ENCODE data around the gene TXNDC15. TPM values are rescaled to one million over a fixed set of nuclear protein-coding genes. Genes with fewer than 3 reads are reported as not detected.
A peak's percentile ranks its signal among the peaks of the same experiment; 100 is the strongest.

Gene TXNDC15
- total and polyA plus RNA-seq, 2 of the 13 experiments (the other 11 are each of a cell fraction or from before 2014, with no cell fraction given) = 22.2 to 49.9 TPM

DNA sequence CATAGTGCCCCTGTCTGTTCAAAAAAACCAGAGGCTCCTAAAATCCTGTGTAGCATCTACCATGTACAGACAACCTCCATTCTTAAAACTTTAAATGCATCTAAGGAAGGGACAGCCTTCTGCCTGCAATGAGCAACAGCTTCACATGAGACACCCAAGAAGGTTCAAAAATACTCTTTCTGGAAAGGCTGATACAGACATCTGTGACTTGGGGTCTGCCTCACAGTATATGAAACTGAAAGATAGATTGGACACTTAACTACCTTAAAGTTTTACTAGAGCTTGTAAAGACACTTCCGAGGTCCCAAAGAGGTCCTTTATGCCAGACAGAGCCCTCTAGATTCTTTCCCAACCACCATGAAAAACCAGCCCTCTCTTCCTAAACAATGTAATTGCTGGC is 65.3 kb downstream of the TXNDC15 start (continued):
- TF ChIP-seq, protein P1, sequence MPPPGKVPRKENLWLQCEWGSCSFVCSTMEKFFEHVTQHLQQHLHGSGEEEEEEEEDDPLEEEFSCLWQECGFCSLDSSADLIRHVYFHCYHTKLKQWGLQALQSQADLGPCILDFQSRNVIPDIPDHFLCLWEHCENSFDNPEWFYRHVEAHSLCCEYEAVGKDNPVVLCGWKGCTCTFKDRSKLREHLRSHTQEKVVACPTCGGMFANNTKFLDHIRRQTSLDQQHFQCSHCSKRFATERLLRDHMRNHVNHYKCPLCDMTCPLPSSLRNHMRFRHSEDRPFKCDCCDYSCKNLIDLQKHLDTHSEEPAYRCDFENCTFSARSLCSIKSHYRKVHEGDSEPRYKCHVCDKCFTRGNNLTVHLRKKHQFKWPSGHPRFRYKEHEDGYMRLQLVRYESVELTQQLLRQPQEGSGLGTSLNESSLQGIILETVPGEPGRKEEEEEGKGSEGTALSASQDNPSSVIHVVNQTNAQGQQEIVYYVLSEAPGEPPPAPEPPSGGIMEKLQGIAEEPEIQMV (CRISPR knock-in tag; IDR thresholded peaks at IDR 0.05; ENCODE audit: low read depth) = no peak

DNA sequence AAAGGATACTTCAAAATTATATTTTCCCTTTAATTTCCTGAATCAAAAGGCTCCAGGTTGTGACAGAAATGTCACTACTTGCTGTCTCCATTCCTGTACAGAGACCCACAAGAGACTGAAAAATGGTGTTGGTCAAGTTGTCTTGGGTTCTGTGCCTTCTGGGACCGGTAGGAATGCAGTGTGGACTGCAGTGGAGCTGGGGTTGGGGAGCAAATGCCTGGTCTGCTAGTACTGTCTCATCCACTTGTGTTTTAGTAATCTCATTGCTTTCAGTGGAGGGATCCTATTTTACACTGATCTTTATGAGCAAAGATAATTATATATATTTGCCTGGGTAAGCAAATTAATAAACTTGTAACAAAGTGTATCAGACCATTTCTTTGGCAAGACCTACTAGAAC is 69.4 kb downstream of the TXNDC15 start:
- in situ Hi-C loops (cut with HindIII; ENCODE audit: extremely low pct_ligation_motif_present, low pct_unique_long_range_greater_than_20kb) (no loop called here), intact Hi-C loops (cut with micrococcal nuclease; ENCODE audit: unreplicated experiment) (no loop called here)
- Histone ChIP-seq H3K9ac (ENCODE audit: insufficient read depth, low read depth, low read length) (no peak overlapping the region), H3K36me3 (replicated peaks in 1 of 2; ENCODE audit: control insufficient read depth in 1 of 2, insufficient read depth in 2 of 2, low read length in 2 of 2) (no peaks in the 10 kb centered on the region), H3K4me3 (replicated peaks in 1 of 3; ENCODE audit: insufficient read depth in 1 of 3, low read depth in 2 of 3, low read length in 3 of 3) (no peak overlapping the region), H3K9me3 (ENCODE audit: low read length) (no peaks in the 10 kb centered on the region), H3K4me1 (ENCODE audit: insufficient read depth, low read length) (peaks cover 12% of the 10 kb centered on the region), H3K27ac (ENCODE audit: extremely low read length, insufficient read depth, low read length) (no peak overlapping the region), H2AFZ (ENCODE audit: low read length) (no peak overlapping the region), H3K4me2 (ENCODE audit: low read depth, low read length) (no peak overlapping the region), H4K20me1 (ENCODE audit: insufficient read depth, low read length) (no peaks in the 10 kb centered on the region), H3K79me2 (ENCODE audit: insufficient read depth, low read length) (no peaks in the 10 kb centered on the region), H3K27me3 (ENCODE audit: control insufficient read depth in 1 of 2, insufficient read depth in 2 of 2, low read length in 2 of 2) (no peaks in the 10 kb centered on the region)
- WGBS (ENCODE audit: low lambda C conversion rate) = 80% methylated on average over 1 of the region's 1 CpG
- ChIA-PET CTCF (ENCODE audit: low intra/inter-chr PET ratio, low total read pairs) (no interaction called here), POLR2A (no interaction called here)
- FAIRE-seq = no peak
- no peak; the same call in 2 of the 3 replicates for ATAC-seq
- TF ChIP-seq MAFK (conservative IDR thresholded peaks at IDR 0.05 in 1 of 2, IDR thresholded peaks at IDR 0.05 in 1 of 2; ENCODE audit: low read length in 2 of 2) (0 out of 4 replicates have a peak, but pooled peaks of 1 of the 2 experiments have one; percentile 10), ZC3H4 (CRISPR knock-in tag; IDR thresholded peaks at IDR 0.05; ENCODE audit: borderline replicate concordance) (no peak)
- no peak for DNase-seq (ENCODE audit: low spot score)
- no TSS peak for BruUV-seq (replicated peaks)

DNA sequence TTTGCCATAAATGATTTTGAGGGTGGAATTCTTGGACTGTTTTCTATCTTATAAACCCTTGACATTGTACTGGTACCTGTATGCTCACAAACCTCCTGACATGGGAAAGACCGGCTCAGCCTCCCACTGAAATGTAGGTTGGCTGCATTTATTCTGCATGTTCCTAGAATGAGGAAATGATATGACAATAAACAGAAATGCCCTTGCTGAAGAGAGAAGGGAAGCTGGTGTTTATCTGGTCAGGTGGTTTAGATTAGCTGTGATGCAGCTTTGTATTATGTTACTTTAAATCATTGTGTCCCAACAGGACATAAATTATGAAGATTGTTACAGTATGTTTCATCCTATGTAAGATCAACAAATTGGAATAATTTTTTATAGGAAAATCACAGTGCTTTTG is 70.5 kb downstream of the TXNDC15 start:
- ChIA-PET CTCF (ENCODE audit: low intra/inter-chr PET ratio, low total read pairs) (no interaction called here), POLR2A (no interaction called here)
- no peaks in the 10 kb centered on the region for H4K20me1 ChIP-seq (ENCODE audit: insufficient read depth, low read length)
- TF ChIP-seq MED1 (CRISPR knock-in tag; IDR thresholded peaks at IDR 0.05) = no peak
- no peak for TF ChIP-seq HNRNPL (IDR thresholded peaks at IDR 0.05; ENCODE audit: low read depth, low read length)
- TF ChIP-seq SP5 (CRISPR knock-in tag; IDR thresholded peaks at IDR 0.05; ENCODE audit: borderline replicate concordance, low read depth) = no peak
- TF ChIP-seq ZNF121 (CRISPR knock-in tag; IDR thresholded peaks at IDR 0.05) = no peak
- TF ChIP-seq ZNF232 (CRISPR knock-in tag; IDR thresholded peaks at IDR 0.05; ENCODE audit: borderline replicate concordance) = no peak
- no peak for TF ChIP-seq KLF11 (CRISPR knock-in tag; IDR thresholded peaks at IDR 0.05)
- TF ChIP-seq SOX6 (IDR thresholded peaks at IDR 0.05) = no peak
- TF ChIP-seq SOX6 (CRISPR knock-in tag; IDR thresholded peaks at IDR 0.05) = no peak
- TF ChIP-seq MAF1 (CRISPR knock-in tag; IDR thresholded peaks at IDR 0.05; ENCODE audit: borderline replicate concordance) = no peak
- TF ChIP-seq ARNT2 (CRISPR knock-in tag; IDR thresholded peaks at IDR 0.05; ENCODE audit: low read depth) = no peak
- TF ChIP-seq, protein P2, sequence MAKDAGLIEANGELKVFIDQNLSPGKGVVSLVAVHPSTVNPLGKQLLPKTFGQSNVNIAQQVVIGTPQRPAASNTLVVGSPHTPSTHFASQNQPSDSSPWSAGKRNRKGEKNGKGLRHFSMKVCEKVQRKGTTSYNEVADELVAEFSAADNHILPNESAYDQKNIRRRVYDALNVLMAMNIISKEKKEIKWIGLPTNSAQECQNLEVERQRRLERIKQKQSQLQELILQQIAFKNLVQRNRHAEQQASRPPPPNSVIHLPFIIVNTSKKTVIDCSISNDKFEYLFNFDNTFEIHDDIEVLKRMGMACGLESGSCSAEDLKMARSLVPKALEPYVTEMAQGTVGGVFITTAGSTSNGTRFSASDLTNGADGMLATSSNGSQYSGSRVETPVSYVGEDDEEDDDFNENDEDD (CRISPR knock-in tag; IDR thresholded peaks at IDR 0.05; ENCODE audit: borderline replicate concordance) = no peak
- no peak for TF ChIP-seq ZNF790 (CRISPR knock-in tag; IDR thresholded peaks at IDR 0.05; ENCODE audit: borderline replicate concordance)
- TF ChIP-seq SSRP1 (CRISPR knock-in tag; IDR thresholded peaks at IDR 0.05) = no peak
- no peak for TF ChIP-seq HOXA5 (CRISPR knock-in tag; IDR thresholded peaks at IDR 0.05)

More for the DNA sequence above, 70.5 kb downstream of the TXNDC15 start:
- WGBS (ENCODE audit: low lambda C conversion rate) = 100% methylated on average over 1 of the region's 1 CpG
- Histone ChIP-seq H3K27me3 (ENCODE audit: control insufficient read depth in 1 of 2, insufficient read depth in 2 of 2, low read length in 2 of 2) (no peaks in the 10 kb centered on the region), H3K4me3 (replicated peaks in 1 of 3; ENCODE audit: insufficient read depth in 1 of 3, low read depth in 2 of 3, low read length in 3 of 3) (no peak overlapping the region), H3K9ac (ENCODE audit: insufficient read depth, low read depth, low read length) (no peak overlapping the region), H3K27ac (ENCODE audit: extremely low read length, insufficient read depth, low read length) (no peak overlapping the region), H2AFZ (ENCODE audit: low read length) (no peak overlapping the region), H3K4me2 (ENCODE audit: low read depth, low read length) (no peak overlapping the region), H3K79me2 (ENCODE audit: insufficient read depth, low read length) (no peaks in the 10 kb centered on the region), H3K36me3 (replicated peaks in 1 of 2; ENCODE audit: control insufficient read depth in 1 of 2, insufficient read depth in 2 of 2, low read length in 2 of 2) (no peaks in the 10 kb centered on the region), H3K9me3 (ENCODE audit: low read length) (no peaks in the 10 kb centered on the region), H3K4me1 (ENCODE audit: insufficient read depth, low read length) (peaks cover 12% of the 10 kb centered on the region)
- DNase-seq (ENCODE audit: low spot score) (no peak), ATAC-seq (no peak), FAIRE-seq (peak; percentile 4)
- no TSS peak for BruUV-seq (replicated peaks)
- in situ Hi-C loops (cut with HindIII; ENCODE audit: extremely low pct_ligation_motif_present, low pct_unique_long_range_greater_than_20kb) = no loop called here
- intact Hi-C loops (cut with micrococcal nuclease; ENCODE audit: unreplicated experiment) = no loop called here

All from HepG2 (cell line).